GM12873 (cell line): ENCODE data around the gene FUT8.

ENCODE experiments used
- TF ChIP-seq, protein P1 (sequence below): IDR thresholded peaks from 2 replicates; pipeline ENCODE4 v1.5.1; 2012; ENCODE audit warnings: low read depth, mild to moderate bottlenecking, moderate library complexity, low read length, control low read depth; ENCODE audit not compliant: insufficient read depth; ENCODE audit errors: missing control alignments

FUT8 gene

DNA sequence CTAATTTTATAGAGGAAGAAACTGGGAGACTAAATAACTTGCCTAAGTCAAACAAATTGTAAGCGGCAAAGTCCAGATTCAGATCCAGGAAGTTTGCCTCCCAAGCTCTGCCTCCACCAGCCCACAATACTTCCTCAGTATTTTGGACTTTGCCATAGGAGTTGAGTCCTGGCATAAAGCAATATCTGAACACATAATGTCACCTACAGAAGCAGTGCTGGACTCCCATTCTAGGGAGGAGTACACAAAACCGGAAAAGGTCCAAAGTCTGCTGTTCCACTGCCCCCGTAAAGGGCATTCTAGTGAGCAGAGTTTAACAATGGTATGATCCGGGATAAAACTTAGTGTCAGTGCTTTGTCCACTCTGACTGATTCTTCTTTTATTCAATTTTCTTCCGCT is 340.5 kb downstream of the FUT8 start:
- TF ChIP-seq, protein P1, sequence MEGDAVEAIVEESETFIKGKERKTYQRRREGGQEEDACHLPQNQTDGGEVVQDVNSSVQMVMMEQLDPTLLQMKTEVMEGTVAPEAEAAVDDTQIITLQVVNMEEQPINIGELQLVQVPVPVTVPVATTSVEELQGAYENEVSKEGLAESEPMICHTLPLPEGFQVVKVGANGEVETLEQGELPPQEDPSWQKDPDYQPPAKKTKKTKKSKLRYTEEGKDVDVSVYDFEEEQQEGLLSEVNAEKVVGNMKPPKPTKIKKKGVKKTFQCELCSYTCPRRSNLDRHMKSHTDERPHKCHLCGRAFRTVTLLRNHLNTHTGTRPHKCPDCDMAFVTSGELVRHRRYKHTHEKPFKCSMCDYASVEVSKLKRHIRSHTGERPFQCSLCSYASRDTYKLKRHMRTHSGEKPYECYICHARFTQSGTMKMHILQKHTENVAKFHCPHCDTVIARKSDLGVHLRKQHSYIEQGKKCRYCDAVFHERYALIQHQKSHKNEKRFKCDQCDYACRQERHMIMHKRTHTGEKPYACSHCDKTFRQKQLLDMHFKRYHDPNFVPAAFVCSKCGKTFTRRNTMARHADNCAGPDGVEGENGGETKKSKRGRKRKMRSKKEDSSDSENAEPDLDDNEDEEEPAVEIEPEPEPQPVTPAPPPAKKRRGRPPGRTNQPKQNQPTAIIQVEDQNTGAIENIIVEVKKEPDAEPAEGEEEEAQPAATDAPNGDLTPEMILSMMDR = no peak

DNA sequence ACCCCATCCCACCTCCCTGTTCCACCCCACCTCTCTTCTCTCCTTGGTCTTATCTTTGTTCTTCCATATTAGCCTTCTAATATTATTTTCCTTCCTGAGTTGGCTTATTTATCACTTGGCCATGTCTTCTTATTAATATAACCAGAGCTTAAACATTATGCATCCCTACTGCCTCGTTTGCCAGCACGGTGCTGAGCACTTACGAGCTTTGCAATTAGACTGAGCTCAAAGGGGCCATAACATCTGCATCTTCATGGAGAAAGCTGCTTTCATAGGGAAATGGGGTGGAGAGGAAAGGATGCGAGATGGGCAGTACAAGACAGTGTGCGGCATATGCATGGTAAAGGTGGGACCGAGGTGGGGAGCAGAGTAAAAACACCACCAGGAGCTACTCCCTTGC is 342.8 kb downstream of the FUT8 start:
- TF ChIP-seq, protein P1 = no peak

DNA sequence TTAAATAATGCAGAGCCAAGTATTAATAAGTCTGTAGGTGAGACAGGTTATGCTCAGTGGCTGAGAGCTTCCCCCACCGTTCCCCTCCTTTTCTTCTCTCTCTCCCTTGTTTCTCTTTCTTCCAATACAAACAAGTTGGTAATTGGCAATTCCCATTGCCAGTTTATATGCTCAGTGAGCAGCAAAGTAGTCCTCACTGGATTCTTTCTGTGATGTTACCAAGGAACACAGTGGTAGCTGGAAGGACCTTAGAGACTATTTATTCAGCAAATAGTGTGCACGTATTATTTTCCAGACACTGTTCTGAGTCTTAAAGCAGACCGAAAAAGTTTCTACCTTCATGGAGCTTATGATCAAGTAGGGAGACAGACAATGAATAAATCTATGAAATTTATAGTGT is 344.4 kb downstream of the FUT8 start:
- TF ChIP-seq, protein P1 = no peak

DNA sequence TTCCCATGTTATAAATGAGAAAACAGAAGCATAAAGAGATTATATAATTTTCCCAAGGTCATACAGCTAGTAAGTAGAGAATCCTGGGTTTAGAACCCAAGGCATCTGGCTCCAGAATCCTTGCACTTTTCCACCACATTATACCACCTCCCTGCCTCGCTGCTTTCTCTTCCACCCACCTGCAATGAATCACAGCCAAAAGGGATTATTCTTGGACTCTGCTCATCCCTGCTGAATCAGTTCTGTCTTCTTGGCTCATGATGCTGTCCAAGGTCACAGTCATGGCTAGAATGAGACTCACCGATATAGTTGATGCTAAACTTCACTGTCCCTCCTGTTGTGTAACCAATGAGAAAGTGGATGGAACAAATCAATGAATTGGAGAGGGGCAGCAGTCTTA is 356.6 kb downstream of the FUT8 start:
- TF ChIP-seq, protein P1 = no peak

DNA sequence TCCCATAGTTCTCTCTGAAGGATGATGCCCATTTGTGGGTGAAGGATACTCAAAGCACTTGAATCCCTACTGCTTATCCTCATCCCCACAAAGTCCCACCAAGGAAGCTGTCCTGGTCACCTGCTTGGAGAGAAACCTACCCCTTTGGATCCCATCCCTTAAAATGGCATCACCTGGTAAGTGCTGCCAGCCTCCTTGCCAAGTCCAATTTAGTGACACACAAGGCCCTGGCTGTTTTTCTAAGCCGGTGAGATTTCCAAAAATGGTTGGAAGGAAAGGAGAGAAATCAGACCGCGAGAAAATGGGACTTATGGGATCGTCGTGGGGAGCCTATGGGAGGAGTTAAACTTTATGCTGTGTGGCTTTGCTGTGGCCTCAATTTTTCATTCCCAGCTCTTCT is 358.2 kb downstream of the FUT8 start:
- TF ChIP-seq, protein P1 = no peak

DNA sequence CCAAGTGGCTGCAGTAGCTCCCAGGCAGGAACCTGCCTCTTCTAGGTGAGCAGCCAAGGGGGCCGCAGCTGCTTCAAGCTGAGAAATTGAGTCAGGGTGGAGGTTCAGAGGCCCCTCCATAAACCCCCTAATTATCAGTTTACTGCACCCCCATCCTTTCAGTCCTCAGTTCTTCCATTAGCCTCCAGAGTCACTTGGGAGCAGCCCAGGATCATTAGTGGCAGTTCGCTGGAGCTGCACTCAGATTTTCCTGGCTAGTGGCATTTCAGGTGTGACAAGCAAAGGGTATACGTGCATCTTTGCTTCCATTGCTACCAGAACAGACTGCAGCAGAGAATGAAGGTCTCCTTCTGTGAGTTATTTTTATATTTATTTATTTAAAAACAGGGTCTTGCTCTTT is 358.7 kb downstream of the FUT8 start:
- TF ChIP-seq, protein P1 = no peak

DNA sequence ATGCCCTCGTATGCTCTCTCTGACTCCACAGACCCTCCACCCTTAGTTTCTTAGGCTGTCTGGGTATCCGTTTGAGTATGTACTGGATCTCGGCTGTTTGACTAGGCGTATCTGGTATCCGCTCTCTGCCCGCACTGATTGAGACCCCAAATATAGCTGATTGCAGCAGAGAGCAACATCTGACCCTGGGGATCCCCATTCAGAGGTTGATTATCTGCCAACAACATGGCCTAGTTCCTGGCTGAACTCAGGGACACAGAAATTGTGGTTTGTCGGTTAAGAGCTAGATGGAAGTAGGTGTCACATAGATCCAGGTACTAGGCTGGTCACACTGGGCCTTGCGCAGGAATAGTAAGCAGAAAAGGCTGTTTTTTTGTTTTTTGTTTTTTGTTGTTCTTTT is 359.9 kb downstream of the FUT8 start:
- TF ChIP-seq, protein P1 = no peak

DNA sequence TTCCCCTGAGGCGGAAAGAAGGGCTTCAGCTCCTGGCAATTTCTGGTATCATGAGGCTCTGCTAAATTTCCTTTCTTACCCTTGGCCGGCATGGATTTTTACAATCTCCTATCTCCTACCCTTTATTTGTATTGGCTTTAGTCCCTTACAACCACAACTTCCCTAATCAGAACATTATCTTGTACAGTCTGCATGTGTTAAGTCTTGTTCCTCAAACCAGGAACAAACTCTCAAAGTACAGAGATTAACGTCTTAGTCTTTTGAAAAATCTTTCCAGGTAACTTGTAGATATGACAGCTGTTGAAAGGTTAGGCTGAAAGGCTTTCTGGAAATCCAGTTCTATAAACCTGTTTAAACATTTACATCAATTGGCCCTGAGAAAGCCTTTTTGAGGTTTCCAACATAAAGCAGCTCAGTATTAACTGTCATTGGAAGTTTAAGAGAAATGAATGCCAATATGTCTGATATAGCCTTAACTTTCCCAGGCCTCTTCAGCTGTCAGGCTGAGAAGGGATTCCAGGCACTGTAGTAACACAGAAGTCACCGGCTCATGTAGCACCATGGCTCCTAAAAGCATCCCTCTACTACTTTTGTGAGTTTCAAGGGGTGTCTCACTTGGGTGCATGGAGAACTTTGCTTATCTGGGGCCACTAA is 360.5 kb downstream of the FUT8 start:
- TF ChIP-seq, protein P1 = no peak
